Pulmonary artery endothelial cell (primary cell): ENCODE data around the gene EPB41L2. TPM values are rescaled to one million over a fixed set of nuclear protein-coding genes. Genes with fewer than 3 reads are reported as not detected.
"Not testable (repeated sequence)": the region's sequence is repeated elsewhere in the genome, so short reads cannot be mapped to it uniquely, and the experiment has no call there.

Experiments used
- DNase-seq: peaks from one replicate; pipeline ENCODE4 v3.0.0-alpha.2; 2011; ENCODE audit warnings: low read depth, low spot score
- total RNA-seq: library from RNA; depleted of rRNA; stranded (reverse); fragments of >200 nt; gene quantifications from 2 replicates; pipeline ENCODE4 v1.2.3, GENCODE V29; 2014

Gene EPB41L2
- total RNA-seq, 1 donor from 2014 or later = 74.7 TPM

DNA sequence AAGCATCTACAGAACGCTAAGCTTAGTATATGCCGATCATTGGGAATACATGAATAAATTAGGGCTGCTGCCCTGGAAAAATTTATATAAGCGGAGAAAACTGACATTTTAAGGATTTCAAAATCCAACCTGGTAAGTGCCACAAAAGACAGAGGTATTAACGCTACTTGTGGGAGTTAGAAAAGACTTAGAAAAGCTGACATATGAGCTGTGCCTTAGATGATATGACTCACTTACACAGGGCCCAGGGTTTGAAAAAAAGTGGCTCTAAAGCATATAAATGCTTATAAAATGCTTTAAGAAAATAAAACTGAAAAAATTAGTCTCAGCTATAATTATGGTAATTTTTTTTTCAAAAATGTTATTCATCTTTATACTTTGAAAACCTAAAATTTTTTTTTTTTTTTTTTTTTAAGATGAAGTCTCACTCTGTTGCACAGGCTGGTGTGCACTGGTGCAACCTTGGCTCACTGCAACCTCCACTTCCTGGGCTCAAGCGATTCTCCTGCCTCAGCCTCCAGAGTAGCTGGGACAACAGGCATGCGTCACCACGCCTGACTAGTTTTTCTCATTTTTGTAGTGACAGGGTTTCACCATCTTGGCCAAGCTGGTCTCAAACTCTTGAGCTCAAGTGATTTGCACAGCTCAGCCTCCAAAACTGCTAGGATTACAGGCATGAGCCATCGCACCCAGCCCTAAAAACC is 25.7 kb downstream of the EPB41L2 start:
- DNase-seq = no peak

DNA sequence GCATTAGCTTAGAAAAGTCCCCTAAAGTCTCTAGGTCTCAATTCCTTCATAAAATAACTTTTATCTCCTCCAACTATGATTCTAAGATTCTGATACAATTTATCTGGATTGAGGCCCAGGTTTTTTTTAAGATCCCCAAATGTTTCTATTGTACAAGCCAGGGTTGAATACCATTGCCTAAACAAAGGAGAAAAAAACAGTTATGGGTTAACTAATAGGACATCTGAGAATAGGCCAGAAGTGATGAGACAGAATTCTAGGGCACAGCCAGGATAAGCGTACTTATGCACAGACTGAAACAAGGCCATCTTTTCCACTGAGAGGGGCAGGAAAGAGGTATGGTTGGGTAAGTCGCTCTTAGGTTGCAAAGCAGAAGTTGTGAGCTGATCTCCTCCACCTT is 26.4 kb downstream of the EPB41L2 start:
- DNase-seq = no peak

DNA sequence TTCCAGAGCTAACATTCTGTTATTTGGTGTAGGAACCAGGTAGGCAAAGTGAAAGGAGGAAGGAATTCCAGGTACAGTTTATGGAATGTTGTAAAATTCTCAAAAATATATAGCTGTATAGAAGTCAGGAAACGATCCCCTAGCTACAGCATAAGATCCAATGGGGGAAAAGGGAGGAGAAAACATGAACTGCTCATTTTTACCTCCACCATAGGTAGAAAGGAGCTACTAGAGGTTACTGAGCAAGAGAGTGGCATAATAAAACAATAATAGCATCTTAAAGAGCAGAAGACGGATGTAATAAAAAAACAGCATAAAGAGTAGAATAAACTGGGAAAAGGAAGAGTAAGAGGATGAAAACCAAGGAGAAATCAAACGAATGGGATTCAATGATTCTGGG is 26.9 kb downstream of the EPB41L2 start:
- no peak for DNase-seq

DNA sequence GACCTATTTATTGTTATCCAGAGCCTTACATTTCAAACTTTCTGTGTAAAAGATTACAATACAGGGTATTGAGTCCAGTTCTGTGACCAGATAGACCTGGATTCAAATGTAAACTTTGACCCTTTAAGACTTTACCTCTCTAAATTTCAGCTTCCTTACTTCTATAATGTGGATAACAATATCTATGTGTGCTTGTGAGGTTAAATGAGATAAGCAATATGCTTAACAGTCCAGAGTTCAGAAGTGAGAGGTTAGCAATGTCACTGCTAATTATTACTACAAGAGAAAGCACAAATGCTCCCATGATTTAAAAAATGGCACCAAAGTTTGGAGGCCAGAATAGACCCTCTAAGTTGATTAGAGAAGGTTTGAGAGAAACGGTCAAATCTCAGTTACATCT is 27.5 kb downstream of the EPB41L2 start:
- DNase-seq = no peak

DNA sequence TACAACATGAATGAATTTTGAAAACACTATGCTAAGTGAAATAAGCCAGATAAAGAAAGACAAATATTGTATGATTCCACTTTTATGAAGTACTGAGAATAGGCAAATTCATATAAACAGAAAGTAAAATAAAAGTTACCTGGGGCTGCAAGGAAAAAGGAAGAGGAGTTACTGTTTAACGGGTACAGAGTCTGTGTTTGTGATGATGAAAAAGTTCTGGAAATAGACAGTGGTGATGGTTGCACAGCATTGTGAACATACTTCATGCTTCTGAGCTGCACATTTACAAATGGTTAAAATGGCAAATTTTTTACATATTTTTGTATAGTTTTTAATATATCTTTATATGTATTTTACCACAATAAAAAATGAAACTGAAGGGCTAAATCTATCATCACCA is 29.4 kb downstream of the EPB41L2 start:
- DNase-seq = no peak

DNA sequence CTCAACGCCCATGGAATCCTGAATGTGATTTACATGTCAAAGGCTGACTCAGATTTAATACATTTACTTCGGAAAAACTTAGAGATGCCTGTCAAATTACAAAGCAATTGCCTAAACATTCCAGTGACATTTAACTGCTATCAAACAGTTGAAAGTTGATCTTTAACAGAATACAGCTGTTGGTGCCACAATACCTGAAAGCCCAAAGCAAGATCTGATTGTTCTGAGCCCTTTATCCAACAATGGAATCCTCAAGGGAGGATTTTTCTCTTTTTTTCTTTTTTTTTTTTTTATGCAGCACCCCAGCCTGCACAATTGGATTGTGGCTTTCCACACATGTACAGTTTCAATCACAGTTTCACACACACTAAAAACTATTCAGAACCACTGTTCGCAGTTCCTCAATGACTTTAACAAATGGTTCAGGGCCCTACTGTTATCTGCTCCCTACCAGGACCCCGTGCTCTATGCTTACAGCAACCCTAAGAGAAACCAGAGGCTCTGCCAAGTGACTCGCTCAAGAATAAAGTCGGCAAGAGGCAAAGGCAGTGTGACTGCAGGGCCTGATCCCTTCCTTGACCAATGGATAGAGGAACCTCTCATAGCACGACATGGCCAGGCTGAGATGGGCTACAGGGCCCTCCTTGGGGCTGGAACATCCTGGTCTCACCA is 33.3 kb downstream of the EPB41L2 start:
- DNase-seq = no peak

DNA sequence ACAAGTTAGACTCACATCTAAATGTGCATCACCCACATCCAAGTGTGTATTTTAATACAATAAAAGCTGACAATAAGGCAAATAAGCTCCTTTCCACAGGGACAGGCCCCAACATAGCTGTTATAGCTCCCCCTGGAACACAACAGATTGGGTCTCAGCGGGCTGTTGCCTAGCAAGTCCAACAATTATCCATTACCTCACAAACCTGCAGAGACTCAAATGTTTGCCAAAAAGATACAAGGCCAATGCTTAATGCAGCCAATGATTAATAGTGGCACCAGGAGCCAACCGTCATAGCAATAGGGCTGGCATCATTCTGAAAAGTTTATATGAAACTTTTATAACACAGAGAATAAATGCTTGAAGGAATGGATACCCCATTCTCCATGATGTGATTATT is 35.7 kb downstream of the EPB41L2 start:
- DNase-seq = no peak

DNA sequence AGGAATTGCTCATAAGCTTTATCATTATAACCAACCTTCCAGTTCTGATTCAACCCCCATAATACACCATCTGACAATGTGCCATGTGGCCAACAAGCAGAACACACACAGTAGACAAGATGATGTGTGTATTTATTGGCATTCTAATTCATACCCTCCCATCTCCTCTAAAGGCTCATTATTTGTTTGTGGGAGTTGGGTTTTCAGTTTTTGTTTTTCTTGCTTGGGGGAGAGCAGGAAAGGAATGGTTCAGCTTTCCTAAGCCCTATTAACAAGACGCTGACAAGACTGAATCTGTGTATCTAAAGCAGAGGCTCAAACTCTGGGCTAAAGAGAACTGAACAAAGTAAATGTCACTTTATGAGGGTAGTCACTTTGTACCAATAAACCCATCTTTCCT is 36.8 kb downstream of the EPB41L2 start:
- DNase-seq = no peak

DNA sequence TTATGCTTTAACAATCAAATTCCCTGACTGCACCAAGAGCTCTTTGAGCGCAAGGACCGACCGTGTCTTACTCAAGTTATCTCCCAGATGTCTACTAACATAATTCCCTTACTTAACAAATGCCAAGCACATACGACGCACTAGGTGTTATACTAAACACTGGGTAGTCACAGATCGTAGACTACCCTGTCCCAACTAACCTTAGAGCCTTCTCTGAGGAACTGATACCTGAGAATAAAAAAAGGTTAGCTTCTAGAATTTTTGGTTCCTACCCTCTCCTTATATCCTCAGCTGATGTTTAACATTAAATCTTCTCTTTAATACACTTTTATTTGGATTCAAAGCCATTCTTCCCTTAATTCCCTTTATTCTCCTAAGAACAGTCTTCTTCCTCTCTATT is 38.5 kb downstream of the EPB41L2 start:
- no peak for DNase-seq

DNA sequence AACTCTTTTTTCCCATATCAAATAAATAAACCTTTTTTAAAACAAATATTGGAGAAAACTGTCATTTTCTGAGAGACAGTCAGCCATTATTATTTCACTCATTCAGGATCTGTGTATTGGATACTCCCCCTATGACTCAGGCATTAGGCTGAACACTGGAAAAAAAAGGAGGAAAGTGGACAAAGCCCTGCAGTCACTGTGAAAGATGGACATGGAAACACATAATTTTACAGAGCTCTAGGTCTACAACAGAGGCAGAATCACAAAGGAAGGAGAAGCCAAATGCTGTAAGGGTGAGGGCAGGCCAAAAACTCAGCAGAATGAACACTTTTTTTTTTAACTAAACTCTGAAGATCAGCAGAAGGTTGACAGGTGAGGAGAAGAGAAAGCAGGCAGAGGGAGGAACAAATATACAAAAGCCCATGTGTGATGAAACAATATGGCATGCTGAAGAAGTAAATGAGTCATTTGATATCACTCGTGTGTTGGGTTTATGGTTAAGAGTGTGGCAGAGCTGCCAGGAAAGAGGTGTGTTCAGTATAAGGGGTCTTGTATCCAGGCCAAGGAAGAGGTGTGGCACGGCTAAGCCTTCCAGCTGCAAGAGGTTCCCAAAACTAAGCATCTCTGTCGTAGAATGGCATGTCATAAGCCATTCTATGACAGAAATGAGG is 39.1 kb downstream of the EPB41L2 start:
- no peak for DNase-seq

DNA sequence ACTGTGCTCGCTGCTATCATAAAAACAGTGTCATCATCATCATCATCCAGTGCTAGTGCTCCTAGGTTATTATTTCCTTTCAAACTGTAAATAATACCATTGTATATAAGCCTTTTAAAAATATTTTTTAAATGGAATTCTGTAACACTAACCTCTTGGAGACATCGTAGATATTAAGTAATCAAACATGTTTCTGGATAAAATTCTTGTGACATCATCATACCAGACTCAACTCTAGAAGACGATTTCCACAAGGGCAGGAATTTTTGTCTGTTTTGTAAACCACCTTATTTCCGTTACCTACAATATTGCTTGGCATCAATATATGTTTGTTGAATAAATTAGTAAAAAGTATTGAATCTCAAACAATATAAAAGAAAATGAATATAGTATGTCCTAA is 40.4 kb downstream of the EPB41L2 start:
- no peak for DNase-seq

DNA sequence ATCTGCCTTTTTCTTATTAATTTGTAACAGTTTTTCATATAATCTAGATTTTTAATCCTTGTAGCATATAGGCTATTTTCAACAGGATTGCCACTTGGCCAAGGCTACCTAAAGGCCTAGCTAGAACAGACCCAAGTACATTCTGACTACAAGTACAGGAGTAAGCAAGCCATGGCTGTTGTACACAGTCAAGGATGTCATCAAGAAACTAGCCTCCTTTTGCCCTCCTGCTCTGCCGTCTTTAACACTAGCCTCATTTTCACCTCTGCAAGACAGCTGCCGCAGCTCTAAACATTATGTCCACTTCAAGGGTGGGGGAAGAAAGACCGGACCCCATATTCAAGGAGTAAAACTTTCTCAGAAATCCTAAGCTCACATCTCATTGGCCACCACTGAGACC is 45.1 kb downstream of the EPB41L2 start:
- DNase-seq = no peak

DNA sequence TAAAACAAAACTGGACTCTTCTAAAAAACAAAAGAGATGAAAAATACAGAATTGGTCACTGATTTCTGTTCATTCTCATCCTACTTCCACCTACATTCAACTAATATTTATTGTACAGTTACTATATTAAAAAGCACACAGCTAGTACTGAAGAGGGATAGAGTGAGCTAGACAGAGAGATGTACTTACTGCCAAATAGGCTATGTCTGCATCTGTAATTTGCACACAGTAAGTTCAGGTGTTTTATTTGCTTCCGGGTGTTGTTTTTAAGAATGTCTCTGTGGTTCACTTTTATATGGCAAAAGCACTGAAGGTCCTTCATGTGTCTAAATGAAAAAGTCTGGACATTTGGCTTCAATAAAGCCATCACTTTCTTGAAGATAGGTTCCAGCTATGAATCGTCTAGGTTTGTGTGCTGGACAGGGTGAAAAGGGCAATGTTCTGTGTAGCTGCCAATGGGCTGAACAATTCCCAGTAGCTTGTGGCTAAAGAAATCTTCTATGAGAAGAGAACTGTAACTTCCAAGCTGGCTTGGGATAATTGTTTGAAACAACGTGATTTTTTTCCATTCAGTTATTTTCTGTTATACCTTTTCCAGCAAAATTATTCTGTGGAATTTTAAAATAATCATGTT is 47.3 kb downstream of the EPB41L2 start:
- DNase-seq = no peak

DNA sequence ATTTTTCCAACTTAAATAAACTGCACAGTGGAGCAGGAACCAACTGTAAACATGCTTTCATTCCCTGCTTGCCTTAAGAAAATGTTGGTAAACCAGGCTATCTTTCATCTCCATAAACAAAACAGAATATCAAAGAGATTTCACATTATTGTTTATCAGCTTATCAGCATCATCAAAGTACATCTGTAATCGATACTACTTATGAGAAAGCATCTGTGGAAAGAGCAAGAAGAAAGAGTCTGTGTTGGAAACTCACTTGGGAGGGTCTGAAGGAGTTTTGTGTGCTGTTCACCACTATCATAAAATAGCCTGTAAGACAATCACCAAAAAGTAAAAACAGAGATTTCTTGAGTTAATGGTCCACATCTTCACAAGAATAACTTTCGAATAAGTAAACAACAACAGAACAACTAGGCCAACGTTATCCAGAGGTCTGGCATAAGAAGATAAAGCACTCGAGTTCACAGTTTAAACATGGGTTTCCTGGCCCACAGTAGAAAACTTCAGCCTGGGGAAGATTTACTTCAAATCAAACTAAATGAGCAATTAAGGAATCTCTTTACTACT is 47.9 kb downstream of the EPB41L2 start:
- no peak for DNase-seq

DNA sequence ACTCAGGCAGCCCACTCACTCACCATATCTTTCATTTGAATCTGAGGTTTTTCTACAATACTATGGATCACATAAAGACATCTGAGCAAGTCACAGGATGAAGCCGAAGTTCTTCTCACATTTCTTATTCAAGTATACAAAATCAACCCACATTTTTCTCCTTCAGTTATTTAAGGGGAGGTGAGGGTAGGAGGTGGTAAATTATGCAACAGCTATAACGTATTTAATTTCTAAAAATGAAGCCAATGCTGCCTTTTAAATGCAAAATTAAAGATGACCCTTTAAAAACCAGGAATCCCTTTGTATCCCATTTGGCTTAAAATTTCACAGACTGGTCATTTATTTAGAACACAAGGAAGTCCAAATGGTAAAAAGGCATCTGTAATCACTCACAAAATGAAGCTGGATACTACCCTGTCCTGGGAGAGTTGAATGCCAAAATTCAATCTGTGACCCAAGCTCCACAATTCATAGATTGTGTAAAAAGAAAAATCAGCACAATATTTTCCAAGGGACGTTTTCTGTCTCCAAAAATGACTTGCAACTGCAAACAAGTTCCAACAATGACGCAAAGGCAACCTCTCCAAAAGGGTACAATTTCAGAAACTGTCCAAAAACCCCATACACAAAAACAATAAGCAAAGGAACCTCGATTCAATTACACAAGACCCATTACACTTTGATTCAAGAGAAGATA is 48.8 kb downstream of the EPB41L2 start:
- no peak for DNase-seq

DNA sequence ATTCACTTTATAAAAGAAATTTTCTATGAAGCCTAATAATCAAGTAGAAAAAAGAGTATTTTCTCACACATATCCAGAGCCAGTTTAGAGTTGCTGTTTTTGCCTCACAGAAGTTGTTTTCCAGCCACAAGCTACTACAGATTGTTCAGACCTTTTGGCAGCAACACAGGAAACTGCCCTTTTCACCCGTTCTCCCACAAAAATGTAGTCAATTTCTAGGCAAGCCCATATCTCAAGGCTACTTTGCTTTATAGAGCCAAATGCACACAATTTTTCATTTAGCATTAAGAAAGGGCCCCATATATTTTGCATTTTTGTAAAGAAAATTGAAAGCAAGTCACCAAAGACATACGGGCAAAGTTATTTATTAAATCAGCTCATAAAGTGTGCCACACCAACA is 49.5 kb downstream of the EPB41L2 start:
- DNase-seq = peak; percentile 66

DNA sequence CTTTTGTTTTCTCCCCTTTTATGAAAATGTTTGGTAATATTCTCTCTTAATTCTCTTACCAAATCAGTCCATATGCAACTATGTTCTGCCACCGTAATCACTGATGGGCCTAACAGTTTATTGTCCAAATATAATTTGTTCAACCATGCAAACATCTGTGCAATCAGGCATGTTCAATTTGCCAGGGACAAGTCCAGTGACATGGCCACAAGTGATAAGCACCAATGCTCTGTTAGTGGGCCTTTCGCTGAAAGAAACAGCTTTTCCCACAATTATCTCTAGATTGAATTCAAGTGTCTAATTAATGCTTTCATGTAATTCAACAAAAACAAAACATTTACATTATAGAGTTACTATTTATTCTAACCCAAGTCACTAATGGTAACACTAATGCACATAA is 53.3 kb downstream of the EPB41L2 start:
- no peak for DNase-seq

DNA sequence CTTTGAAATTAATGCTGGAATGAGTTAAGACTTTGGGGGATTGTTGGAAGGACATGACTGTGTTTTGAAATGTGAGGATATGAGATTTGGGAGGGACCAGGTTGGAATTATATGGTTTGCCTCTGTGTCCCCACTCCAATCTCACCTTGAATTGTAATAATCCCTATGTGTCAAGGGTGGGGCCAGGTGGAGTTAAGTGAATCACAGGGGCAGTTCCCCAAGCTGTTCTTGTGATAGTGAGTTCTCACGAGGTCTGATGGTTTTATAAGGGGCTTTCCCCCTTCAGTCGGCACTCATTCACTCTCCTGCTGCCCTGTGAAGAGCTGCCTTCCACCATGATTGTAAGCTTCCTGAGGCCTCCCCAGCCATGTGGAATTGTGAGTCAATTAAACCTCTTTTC is 54.1 kb downstream of the EPB41L2 start:
- not testable (repeated sequence) for DNase-seq

DNA sequence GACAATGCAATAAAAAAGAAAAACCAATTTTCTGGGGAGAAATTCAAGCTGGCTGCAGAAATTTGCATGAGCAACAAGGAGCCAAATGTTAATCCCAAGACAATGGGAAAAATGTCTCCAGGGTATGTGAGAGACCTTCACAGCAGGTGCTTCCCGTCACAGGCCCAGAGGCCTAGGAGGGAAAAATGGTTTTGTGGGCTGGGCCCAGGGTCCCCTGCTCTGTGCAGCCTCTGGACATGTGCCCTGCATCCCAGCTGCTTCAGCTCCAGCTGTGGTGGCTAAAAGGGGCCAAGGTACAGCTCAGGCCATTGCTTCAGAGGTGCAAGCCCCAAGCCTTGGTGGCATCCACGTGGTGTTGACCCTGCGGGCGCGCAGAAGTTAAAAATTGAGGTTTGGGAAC is 55.1 kb downstream of the EPB41L2 start:
- DNase-seq = not testable (repeated sequence)

DNA sequence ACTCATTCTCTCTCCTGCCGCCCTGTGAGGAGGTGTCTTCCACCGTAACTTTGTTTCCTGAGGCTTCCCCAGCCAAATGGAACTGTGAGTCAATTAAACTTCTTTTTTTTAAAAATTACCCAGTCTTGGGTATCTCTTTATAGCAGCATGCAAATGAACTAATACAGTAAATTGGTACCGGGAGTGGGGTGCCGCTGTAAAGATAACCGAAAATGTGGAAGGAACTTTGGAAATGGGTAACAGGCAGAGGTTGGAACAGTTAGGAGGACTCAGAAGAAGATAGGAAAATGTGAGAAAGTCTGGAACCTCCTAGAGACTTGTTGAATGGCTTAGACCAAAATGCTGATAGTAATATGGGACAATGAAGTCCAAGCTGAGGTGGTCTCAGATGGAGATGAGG is 55.8 kb downstream of the EPB41L2 start:
- DNase-seq = no peak

DNA sequence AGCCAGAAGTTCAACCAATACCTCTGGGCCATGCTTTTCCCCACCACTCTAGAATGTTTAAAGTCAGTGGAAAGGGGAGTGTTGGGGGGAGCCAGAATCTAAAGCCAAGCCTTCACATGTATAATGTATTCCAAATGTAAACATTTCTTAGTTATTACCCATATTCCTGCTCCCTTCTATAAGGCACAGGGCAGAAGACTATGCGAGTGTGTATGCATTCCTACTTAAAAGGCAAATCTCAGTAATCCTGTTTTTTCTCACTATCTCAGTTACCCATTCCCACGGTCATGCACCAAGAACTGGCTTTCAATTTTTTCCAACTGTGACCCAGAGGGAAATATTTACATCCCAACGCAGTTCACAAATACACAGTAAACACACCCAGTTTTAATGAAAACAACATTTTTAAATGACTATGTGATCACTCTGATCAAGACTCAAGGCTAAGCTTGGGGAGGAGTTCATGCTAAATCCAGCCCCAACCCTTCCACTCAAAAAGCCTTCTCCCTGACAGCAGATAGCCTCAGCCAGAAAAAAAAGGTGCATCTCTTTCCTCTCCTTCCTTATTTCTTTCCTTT is 57.5 kb downstream of the EPB41L2 start:
- DNase-seq = no peak
